H1 (cell line): ENCODE data around the gene SPDYE2.
"Not testable (repeated sequence)": the region's sequence is repeated elsewhere in the genome, so short reads cannot be mapped to it uniquely, and the experiment has no call there.

ENCODE experiments used
- CEBPB ChIP-seq: IDR thresholded peaks from 2 replicates; pipeline ENCODE4 v1.6.1; 2012; ENCODE audit warnings: low read depth, low read length
- CREB1 ChIP-seq: IDR thresholded peaks from 2 replicates; pipeline ENCODE4 v1.6.1; 2012; ENCODE audit warnings: inconsistent platforms
- EZH2 ChIP-seq: fragments of 200-600 bp; sonication (generic); IDR thresholded peaks from 2 replicates; pipeline ENCODE4 v1.7.1; 2012; ENCODE audit warnings: low read depth, mild to moderate bottlenecking, moderate library complexity, low read length, inconsistent platforms; ENCODE audit not compliant: severe bottlenecking
- GTF2F1 ChIP-seq: IDR thresholded peaks from 2 replicates; pipeline ENCODE4 v1.6.1; 2012; ENCODE audit warnings: low read depth, low read length, improper control_type of control experiment, borderline replicate concordance
- JUND ChIP-seq: IDR thresholded peaks from 2 replicates; pipeline ENCODE4 v1.6.1; 2011; ENCODE audit warnings: mild to moderate bottlenecking, improper control_type of control experiment, low read length
- KDM1A ChIP-seq: fragments of 200-600, 300-600 bp; sonication (generic); IDR thresholded peaks from 2 replicates; pipeline ENCODE4 v1.7.1; 2016; ENCODE audit warnings: mild to moderate bottlenecking, low read length, borderline replicate concordance
- RFX5 ChIP-seq: IDR thresholded peaks from 2 replicates; pipeline ENCODE4 v1.6.1; 2011; ENCODE audit warnings: low read depth, low read length, improper control_type of control experiment, borderline replicate concordance
- RXRA ChIP-seq: IDR thresholded peaks from 2 replicates; pipeline ENCODE4 v1.6.1; 2011; ENCODE audit warnings: low read depth, mild to moderate bottlenecking, low read length, moderate library complexity; ENCODE audit not compliant: insufficient read depth
- SIX5 ChIP-seq: IDR thresholded peaks from 2 replicates; pipeline ENCODE4 v1.6.1; 2011; ENCODE audit warnings: mild to moderate bottlenecking, low read depth, low read length
- SP1 ChIP-seq: IDR thresholded peaks from 2 replicates; pipeline ENCODE4 v1.6.1; 2011; ENCODE audit warnings: low read depth, low read length
- TAF1 ChIP-seq: IDR thresholded peaks from 2 replicates; pipeline ENCODE4 v1.6.1; 2011; ENCODE audit warnings: mild to moderate bottlenecking, low read depth, low read length
- TAF7 ChIP-seq: optimal IDR thresholded peaks from 2 replicates; pipeline ENCODE3; 2011; ENCODE audit warnings: low read depth, mild to moderate bottlenecking, inconsistent platforms, low read length, moderate library complexity, borderline replicate concordance
- TCF12 ChIP-seq: IDR thresholded peaks from 2 replicates; pipeline ENCODE4 v1.6.1; 2011; ENCODE audit warnings: low read depth, mild to moderate bottlenecking, low read length
- TF ChIP-seq, protein P1 (sequence below), 3 experiments: IDR thresholded peaks; 1 replicate in 2 of 3; 2 replicates in 1 of 3; pipeline versions ENCODE4 v1.5.1 to v1.6.1; 2011; ENCODE audit warnings: low read length in 3 of 3, mild to moderate bottlenecking in 3 of 3, inconsistent platforms in 2 of 3, low read depth in 1 of 3, moderate library complexity in 1 of 3; ENCODE audit not compliant: insufficient read depth in 1 of 3; ENCODE audit errors: control extremely low read depth in 1 of 3

DNA sequence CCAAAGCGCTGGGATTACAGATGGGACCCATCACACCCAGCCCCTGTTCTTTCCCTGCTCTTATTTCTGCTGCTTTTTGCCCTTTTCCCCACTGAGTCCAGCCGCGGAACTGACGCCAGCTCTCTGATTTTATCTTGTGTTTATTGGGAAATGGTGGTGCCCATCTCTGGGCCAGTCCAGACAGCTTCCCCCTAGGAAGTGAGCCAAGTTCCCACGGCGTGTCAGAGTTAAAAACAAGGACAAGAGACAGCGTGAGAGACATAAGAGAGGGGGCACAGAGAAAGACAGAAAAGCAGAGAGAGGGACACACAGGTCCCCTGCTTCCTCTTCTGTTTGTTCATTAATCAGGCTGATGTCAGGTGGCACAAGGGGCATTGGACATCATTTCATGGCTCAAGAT is 19.4 kb upstream of the SPDYE2 start:
- TF ChIP-seq, protein P1, sequence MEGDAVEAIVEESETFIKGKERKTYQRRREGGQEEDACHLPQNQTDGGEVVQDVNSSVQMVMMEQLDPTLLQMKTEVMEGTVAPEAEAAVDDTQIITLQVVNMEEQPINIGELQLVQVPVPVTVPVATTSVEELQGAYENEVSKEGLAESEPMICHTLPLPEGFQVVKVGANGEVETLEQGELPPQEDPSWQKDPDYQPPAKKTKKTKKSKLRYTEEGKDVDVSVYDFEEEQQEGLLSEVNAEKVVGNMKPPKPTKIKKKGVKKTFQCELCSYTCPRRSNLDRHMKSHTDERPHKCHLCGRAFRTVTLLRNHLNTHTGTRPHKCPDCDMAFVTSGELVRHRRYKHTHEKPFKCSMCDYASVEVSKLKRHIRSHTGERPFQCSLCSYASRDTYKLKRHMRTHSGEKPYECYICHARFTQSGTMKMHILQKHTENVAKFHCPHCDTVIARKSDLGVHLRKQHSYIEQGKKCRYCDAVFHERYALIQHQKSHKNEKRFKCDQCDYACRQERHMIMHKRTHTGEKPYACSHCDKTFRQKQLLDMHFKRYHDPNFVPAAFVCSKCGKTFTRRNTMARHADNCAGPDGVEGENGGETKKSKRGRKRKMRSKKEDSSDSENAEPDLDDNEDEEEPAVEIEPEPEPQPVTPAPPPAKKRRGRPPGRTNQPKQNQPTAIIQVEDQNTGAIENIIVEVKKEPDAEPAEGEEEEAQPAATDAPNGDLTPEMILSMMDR (IDR thresholded peaks at IDR 0.05; ENCODE audit: control extremely low read depth in 1 of 3, insufficient read depth in 1 of 3, low read depth in 1 of 3, low read length in 3 of 3) = not testable (repeated sequence)
- TF ChIP-seq CREB1, SIX5, TAF1, SP1, KDM1A, CEBPB, GTF2F1, RXRA, RFX5, TAF7, JUND, TCF12, EZH2: not testable (repeated sequence)
